ENCODE measurements around the gene PREX1.

PREX1 gene

DNA sequence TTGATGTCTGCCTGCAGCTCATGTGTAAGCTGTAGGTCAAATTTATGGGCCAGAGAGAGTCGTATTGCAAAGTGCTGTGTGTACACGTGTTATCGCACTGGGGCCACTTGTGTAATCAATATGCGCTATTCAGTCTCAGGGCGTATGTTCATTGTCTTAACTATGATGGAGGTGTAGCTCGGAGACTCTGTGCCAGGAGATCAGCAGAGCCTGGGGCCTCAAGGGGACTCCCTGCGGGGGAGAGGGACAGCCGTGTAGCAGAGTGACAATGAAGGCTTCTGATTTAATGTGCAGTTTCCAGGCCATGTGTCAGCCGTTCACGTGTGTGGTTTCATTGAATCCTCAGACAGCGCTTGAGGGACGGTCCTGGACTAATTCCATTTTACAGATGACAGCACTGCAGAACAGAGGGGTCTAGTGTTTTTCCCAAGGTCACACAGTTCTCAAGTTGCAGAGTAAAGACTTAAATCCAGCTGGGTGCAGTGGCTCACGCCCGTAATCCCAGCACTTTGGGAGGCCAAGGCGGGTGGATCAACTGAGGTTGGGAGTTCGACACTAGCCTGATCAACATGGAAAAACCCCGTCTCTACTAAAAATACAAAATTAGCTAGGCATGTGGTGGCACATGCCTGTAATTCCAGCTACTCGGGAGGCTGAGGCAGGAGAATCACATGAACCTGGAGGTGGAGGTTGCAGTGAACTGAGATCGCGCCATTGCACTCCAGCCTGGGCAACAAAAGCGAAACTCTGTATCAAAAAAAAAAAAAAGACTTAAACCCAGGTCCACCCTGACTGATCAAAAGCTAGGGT is 242.5 kb downstream of the PREX1 start:
- TF ChIP-seq, protein P1, sequence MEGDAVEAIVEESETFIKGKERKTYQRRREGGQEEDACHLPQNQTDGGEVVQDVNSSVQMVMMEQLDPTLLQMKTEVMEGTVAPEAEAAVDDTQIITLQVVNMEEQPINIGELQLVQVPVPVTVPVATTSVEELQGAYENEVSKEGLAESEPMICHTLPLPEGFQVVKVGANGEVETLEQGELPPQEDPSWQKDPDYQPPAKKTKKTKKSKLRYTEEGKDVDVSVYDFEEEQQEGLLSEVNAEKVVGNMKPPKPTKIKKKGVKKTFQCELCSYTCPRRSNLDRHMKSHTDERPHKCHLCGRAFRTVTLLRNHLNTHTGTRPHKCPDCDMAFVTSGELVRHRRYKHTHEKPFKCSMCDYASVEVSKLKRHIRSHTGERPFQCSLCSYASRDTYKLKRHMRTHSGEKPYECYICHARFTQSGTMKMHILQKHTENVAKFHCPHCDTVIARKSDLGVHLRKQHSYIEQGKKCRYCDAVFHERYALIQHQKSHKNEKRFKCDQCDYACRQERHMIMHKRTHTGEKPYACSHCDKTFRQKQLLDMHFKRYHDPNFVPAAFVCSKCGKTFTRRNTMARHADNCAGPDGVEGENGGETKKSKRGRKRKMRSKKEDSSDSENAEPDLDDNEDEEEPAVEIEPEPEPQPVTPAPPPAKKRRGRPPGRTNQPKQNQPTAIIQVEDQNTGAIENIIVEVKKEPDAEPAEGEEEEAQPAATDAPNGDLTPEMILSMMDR (IDR thresholded peaks at IDR 0.05; ENCODE audit: low read length, missing control alignments) = no peak
- no peak overlapping the region for H3K4me3 ChIP-seq (replicated peaks; ENCODE audit: low read depth, low read length)
- DNase-seq (ENCODE audit: low read depth) = no peak

DNA sequence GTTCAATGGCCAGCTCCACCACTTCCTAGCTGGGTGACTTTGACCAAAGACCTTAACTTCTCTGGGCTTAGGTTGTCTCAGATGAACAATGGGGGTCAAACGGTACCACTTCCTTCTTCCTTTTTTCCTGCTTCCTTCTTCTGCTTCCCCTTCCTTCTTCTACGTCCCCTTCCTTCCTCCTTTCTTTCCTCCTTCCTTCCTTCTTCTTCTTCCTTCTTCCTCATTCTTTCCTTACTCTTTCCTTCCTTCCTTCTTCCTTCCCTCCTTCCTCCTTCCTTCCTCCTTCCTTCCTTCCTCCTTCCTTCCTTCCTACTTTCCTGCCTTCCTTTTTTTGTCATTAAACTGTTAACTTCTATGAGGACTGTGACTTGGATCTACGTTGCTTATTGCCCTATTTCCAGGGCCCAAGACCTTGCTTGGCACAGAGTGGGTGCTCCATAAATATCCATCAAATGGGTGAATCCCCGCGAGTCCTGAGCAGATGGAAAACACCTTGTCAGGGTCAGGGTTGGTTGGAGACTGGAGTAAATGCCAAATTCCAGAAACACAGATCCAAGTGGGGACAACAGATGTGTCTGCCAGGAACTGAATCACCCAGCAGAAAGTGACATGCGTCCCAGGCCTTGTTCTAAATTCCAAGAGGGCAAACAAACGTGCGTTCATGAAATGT is 243.3 kb downstream of the PREX1 start:
- no peak overlapping the region for H3K4me3 ChIP-seq (replicated peaks; ENCODE audit: low read depth, low read length)
- no peak for DNase-seq (ENCODE audit: low read depth)
- TF ChIP-seq, protein P1 (IDR thresholded peaks at IDR 0.05; ENCODE audit: low read length, missing control alignments) = no peak

DNA sequence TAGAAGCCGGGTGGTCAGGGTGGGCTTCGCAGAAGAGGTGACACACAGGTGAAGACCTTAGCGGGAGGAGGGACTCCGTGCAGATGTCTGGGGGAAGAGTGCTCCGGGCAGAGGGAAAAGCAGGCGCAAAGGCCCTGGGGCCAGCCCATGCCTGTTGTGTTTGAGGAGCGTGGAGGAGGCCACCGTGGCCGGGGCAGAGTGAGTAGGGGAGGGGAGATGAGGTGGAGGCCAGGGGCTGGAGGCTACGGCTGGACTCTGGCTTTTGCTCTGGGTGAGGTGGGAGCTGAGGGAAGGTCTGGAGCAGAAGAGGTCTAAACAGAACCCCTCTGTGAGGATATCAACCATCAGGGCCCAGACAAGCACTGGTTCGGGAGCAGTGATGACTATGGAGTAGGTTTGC is 244.0 kb downstream of the PREX1 start:
- TF ChIP-seq, protein P1 (IDR thresholded peaks at IDR 0.05; ENCODE audit: low read length, missing control alignments) = no peak
- H3K4me3 ChIP-seq (replicated peaks; ENCODE audit: low read depth, low read length) = no peak overlapping the region
- no peak for DNase-seq (ENCODE audit: low read depth)

DNA sequence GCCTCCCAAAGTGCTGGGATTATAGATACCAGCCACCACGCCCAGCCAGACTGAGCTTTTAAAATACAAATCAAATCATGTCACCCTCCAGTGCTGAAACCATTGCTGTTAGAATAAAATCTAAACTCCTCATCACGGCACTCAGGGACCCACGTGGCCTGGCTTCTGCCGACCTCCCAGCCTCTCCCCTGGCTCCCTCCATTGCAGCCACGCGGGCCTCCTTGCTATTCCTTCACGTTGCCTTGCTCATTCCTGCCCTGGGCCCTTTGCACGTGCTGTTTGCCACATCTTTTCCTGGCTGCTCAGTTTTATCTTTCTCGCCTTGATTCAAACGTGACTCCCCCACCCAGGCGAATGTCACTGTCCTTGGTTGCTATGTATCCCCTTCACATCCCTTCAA is 244.6 kb downstream of the PREX1 start:
- DNase-seq (ENCODE audit: low read depth) = no peak
- TF ChIP-seq, protein P1 (IDR thresholded peaks at IDR 0.05; ENCODE audit: low read length, missing control alignments) = no peak
- no peak overlapping the region for H3K4me3 ChIP-seq (replicated peaks; ENCODE audit: low read depth, low read length)

DNA sequence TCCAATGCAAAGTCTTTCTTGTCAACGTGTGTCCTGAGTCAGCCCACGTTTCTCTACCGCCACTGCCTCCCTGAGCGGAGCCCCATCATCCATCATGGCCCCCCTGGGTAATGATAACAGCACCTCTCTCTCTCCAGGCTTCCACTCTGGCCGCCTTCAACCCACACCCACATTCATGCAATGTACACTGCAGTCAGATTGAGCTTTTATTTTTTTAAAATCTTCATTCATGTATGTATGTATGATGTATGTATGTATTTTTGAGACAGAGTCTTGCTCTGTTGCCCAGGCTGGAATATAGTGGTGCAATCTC is 245.2 kb downstream of the PREX1 start:
- DNase-seq (ENCODE audit: low read depth) = no peak
- TF ChIP-seq, protein P1 (IDR thresholded peaks at IDR 0.05; ENCODE audit: low read length, missing control alignments) = no peak
- no peak overlapping the region for H3K4me3 ChIP-seq (replicated peaks; ENCODE audit: low read depth, low read length)

DNA sequence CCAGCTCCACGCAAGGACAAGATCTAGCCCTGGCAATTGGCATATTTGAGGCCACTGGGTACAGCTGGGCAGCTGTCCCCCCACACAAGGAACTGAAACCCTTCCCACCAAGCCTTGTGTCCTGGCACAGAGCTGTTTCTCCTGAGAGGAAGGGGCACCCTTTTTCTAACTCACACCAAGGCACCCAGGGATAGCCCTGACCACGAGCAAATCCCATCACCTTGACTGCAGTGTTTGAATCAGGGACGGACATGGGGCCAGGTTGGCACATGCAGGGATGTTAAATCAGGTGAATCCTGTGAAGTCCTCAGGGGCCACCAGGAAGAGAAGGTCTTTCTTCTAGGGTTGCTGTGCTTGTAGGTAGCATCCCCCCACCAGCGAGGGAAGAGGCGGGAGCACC is 246.6 kb downstream of the PREX1 start:
- TF ChIP-seq, protein P1 (IDR thresholded peaks at IDR 0.05; ENCODE audit: low read length, missing control alignments) = no peak
- no peak overlapping the region for H3K4me3 ChIP-seq (replicated peaks; ENCODE audit: low read depth, low read length)

More for the DNA sequence above, 246.6 kb downstream of the PREX1 start:
- no peak for DNase-seq (ENCODE audit: low read depth)
